ENCODE measurements around the gene SLC10A1.

Gene SLC10A1

DNA sequence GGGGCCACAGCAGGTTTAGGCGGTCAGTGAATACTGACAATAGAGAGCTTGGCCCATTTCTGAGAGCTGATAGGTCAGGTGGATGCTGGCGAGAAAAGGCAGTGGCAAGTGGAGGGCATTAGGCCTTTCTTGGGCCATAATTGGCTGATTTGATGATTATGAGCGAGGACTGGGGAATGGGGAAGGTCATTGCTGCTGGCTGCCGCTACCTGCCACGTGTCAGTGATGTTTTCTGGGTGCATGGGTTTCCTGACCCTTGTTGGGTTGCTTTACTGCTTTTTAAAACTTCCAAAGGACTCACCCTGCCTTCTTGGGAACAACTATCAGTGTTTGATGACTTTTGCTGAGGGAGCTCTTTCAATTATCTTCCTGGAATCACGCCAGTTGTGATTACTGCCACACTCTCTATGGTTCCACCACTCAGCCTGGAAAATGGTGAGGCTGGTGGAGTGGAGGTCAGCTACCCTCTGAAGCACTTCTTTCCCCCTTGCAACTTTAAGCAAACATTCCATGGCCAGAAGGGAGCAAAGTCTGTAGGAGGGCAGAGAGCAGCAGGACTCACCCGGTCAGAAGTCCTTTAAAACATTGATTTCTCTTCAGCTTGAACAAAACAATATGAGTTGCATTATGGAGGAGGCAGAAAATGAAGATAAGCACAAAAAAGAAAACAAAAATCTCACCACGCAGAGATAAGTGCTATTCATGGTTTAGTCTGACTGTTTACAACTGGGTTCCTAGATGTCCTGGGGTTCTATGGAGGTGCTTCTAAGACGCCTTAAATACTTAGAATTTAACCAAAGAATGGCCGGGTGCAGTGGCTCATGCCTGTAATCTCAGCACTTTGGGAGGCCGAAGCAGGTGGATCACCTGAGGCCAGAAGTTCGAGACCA lies 12.1 kb upstream of the SLC10A1 start:
- no peak for FAIRE-seq

DNA sequence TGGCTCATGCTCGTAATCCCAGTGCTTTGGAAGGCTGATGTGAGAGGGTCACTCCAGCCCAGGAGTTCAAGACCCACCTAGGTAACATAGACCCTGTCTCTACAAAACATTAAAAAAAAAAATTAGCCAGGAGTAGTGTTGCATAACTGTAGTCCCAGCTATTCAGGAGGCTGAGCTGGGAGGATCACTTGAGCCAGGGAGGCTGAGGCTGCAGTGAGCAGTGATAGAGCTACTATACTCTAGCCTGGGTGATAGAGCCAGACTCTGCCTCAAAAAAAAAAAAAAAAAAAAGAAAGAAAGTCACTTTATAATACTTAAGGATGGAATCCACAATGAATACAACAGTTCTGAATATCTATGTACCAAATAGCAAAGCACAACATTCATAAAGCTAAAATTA lies 10.2 kb upstream of the SLC10A1 start:
- no peak for FAIRE-seq

DNA sequence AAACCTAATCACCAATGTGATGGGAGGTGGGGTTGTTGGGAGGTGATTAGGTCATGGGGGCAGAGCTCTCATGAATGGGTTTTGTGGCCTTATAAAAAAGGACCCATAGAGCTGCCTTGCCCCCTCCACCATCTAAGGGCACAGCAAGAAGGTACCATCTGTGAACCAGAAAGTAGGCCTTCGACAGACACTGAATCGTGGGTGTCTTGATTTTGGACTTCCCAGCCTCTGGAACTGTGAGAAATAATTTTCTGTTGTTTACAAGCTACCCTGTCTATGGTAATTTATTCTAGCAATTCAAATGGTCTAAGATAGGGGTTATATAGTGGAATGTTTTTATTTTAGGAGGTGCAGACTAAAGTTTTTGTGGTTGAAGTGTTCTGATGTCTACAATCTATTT lies 7.9 kb upstream of the SLC10A1 start:
- no peak for FAIRE-seq

DNA sequence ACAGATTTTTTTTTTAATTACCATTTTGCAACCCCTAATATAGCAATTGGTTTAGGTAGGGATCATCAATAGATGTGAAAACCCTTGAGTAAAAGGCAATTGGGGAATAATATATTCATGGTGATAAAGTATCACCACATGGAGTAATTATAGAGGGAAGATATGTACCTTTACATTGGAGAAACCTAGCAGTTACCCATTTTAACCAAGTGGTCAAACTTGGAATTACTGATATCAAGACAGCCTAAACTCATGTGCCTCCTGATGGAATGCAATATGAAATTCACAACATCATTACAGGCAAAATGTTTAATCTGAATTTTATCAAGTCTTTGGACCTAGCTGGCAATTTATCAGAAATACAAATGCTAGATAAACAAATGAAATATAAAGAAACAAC lies 6.7 kb upstream of the SLC10A1 start:
- no peak for FAIRE-seq

DNA sequence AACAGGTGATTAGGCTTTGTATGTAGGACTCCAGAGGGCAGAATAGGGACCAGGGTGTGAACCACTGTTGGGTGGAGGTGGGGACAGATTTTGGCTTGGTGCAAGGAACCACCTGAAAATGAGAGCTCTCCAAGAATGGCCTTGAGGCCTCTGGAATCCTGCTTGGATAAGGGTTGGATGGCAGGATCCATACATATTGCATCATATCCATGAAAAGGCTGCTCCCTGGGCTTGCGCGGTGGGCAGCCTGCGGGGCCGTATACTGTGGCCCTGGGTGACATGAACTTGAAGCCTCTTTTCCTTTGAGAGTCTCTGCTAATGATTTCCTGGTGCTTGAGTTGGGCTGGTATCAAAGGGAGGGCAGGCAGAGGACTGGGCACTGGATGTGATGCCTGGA lies 1.3 kb upstream of the SLC10A1 start:
- no peak for FAIRE-seq

DNA sequence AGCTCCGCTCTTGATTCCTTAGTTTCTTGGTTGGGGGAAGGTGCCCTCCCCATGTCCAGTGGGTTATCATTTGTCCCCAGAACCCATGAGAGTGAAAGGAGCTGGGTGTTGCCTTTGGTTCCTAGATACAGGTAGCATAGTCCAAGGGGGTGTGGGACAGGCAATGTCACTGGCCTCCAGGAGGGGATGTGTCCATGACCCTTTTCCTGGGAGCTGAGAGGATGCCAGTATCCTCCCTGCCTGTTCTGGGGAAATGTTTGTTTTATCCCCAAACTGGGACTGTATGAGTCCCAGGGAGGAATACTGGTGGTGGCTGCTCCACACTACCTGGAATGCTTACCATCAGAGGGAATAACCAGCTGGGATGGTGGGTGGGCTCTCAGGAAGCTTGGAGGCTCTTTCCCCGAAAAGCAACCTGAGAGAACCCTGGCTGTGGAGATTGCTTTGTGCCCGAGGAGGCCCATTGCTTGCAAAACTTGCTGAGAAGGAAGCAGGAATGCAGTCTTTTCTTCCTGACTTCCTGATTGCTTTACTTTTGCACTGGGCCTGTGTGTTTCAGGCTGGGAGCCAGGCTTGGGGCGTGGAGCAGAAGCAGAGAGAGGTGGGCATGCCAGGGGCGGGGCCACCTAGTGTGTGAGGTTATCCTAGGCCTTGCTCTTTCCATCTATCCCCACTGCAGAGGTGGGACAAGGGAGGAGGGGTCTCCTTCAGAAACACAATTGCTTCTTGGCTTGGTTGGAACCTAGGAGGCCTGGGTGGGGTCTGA lies 715 bp upstream of the SLC10A1 start:
- FAIRE-seq = no peak

DNA sequence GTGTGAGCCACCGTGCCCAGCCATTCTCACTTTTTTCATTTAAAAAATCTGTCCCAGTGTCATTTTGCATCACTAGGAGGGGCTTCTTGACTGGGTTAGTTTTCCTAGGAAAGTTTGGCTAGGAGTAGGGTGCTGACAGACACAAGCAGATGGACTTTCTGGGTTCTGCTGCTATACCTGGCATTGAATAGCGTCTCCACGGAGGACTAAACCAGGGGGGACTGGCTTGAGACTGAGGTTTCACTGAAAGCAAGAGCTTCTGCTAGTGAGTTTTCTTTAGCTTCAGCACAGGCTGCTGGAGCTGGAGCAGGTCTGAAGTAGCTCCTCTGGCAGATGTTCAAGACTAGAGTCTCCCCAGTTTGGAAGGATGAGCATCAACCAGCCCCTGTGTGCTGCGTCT lies 1.4 kb downstream of the SLC10A1 start:
- FAIRE-seq = no peak

DNA sequence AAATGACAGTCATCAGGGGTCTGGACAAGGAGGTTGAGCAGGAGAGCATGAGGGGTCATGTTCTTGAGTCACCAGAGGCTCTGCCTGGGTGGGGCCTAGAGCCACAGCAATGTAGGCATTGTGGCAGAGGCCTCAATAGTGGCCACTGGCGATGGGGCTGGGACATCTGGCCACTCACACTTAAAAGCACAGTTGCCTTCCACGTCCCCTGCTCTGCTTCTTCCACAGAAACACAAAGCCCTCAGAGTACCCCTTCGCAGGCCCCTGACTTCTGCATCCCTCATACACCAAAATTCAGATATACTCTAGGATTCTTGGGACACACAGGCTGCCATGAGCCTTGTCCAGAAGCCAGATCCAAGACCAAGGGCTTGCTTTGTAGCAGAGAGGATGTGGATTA lies 2.2 kb downstream of the SLC10A1 start:
- FAIRE-seq = no peak

DNA sequence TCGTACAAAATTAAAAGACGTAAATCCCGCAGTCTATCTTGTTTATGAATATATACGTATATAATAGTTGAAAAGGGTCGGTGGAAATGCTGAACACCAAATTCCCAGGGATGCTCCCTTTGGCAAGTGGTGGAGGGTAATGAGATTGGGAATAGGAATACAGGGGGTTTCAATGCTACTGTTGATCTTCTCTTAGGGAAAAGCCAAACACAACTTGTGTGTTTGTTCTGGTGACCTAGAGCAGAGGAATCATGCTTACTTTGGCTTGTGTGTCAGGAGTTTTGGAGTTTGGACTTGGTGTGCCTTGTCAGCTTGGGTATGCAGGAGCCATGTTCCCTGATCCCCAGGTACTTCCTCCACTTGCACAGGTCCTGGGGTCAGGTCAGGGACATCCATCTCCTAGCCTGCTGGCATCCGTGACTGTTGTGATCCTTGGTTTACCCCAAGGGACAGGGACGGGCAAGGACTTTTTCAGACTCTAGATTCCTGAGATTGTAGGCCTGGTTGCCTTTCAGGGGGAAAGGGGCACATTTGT lies 4.1 kb downstream of the SLC10A1 start:
- FAIRE-seq = no peak

DNA sequence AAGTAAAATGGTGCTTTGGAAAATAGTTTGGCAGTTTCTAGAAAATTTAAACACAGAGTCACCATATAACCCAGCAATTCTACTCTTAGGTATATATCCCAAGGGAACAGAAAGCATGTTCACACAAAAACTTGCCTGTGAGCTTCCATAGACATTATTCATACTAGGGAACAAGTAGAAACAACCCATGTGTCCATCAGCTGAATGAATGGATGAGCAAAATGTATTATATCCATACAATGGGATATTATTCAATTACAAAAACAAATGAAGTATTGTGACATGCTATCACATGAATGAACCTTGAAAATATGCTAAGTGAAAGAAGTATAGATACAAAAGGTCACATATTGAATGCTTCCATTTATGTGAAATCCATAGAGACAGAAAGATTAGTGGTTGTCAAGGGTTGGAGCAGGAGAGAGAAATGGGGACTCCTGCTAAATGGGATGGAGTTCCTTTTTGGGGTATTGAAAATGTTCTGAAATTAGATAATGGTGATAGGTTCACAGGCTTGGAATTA lies 7.9 kb downstream of the SLC10A1 start:
- FAIRE-seq = no peak

DNA sequence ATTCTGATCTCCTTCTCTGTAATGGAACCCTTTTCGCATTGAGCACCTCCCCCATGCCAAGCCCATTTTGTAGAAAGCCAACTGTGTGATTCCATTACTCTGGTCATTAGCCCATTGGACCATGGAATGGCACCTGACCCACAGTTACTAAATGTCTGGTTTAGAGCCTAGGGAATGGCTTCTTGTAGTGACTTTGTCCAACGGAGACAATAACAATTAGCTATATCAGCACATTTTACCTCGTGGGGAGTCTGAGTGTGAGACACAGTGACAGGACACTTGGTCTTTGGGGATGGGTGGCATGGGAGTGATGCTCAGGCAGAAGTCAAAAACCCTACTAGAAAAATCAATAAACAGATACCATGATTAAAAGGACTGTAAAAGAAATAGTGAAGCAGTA lies 10.4 kb downstream of the SLC10A1 start:
- FAIRE-seq = no peak

DNA sequence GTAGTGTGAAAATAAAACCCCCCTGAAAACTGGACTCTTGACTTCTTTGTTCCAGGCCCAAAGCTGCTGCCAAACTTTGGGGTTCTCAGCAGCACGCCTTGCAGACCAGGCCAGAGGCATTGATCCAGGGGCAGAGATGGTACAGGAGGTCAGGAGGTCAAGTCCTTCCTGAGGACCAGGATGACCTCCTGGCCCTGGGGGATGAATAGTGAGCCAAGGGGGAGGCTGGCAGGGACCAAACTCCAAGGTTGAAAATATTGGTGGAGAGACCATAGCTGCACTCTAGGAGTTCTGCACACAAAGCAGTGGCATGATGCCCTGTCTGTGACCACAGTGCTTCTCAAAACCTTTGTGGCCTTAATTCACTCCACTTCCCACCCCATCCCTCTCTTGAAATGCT lies 12.1 kb downstream of the SLC10A1 start:
- no peak for FAIRE-seq

DNA sequence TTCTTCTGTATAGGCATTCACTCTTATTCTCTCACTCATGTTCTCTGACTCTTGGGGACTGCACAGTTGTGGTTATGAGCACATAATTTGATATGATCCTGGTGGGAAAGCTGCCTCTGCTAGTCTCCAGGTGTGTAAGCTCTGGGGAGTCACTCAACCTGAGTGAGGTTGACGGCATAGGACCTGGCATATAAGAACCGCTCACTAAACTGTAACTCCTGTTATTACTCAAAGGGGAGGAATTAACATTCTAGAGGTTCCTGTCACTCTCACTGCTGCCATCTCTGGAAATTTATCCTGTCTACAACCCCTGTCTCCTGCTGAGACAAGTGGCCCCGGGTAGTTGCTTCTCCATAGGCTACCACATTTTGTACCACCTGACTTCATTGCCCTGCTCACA lies 16.1 kb downstream of the SLC10A1 start:
- no peak for FAIRE-seq

DNA sequence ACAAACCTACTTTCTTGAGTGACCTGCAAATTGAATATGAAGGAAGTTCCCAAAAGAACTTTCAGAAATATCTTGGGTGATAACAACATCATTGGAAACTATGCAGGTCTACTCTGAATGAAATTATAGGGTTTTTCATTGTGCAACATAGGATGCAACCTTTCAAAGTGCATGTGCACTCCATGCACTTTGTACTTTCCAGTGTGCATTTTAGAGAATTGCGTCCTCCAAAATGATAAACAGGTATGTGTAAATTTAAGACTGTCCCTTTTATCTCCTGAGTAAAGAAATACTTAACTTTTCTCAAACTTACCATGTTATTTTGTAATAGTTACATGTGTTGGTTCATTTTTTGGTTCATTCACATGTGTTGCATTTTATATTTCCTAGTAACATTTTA lies 16.9 kb downstream of the SLC10A1 start:
- FAIRE-seq = no peak

DNA sequence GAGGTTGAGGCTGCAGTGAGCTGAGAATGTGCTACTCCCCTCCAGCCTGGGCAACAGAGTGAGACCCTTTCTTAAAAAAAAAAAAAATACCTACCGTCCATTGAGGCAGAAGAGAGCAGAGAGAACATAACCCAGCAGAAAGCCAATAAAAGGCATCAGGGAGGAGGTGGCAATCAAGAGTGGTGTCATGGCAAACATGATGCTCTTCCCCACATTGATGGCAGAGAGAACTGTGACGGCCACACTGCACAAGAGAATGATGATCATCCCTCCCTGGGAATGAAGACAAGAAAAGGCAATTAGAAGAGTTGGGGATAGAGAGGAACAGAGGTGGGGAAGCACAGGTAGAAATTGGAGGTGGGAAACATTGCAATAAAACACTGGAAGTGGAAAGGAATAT lies 18.0 kb downstream of the SLC10A1 start:
- no peak for FAIRE-seq

DNA sequence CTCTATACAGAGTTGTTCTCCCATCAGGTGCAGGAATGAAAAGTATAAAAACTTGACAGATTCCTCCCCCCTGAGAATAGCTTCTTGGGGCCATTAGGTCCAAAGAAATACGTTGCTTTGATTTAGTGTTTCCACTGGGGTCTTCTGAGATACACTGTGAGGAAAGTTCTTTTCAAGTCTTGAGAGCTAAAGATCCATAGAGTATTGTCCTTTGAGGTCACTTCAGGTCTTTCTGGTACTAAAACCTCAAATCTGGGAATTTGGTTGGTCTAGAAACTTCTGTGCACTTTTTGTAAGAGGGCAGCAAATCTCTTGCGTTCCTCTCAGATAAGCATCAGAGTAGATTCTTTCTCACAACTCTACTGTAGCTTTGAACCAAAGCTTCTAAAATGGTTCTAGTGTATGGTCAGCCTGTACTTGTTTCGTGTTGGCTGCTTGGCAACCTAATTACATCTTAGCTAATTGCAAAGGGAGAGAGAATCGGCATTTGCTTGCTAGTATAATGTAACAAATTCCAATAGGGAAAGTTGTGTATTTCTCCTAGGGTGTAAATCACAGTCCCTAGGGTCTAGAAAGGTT lies 20.1 kb downstream of the SLC10A1 start:
- no peak for FAIRE-seq

DNA sequence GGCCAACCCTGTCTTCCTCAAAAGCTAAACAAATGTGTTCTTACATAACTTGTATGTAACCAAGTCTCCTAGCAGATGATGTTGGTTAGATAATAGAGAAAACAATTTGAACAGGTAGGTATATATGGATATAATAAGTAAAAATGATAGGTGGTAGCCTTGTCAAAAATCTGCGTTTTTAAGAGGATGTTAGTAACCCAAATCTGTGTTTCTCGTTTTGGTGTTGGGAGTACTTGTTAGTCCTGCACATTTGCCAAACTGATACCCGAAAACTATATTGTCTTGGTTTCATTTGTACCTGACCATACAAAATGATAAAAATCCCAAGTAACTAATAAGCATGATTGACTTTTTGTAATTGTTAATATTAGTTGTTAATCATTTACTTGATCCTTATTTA lies 22.0 kb downstream of the SLC10A1 start:
- no peak for FAIRE-seq

DNA sequence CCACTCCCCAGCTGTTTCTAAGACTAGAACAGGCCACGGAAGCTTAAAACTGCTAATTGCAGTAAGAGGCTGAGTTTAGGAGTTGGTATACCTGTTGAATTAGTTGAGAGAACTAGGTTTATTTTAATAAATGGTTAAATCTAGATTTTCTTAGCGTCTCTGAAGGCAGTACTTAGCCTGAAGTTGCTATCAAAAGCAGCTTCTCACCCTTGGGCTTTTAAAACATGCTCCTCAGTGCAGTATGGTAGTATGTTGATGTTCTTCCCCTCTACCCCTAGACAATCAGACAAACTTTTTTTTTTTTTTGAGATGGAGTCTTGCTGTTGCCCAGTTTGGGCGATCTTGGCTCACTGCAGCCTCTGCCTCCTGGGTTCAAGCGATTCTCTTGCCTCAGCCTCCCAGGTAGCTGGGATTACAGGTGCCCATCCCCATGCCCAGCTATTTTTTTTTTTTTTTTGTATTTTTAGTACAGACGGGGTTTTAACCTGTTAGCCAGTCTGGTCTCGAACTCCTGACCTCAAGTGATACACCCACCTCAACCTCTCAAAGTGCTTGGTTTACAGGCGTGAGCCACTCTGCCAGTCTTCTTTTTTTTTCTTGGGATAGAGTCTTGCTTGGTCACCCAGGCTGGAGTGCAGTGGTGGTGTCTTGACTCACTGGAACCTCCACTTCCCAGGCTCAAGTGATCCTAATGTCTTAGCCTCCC lies 23.3 kb downstream of the SLC10A1 start:
- FAIRE-seq = no peak

DNA sequence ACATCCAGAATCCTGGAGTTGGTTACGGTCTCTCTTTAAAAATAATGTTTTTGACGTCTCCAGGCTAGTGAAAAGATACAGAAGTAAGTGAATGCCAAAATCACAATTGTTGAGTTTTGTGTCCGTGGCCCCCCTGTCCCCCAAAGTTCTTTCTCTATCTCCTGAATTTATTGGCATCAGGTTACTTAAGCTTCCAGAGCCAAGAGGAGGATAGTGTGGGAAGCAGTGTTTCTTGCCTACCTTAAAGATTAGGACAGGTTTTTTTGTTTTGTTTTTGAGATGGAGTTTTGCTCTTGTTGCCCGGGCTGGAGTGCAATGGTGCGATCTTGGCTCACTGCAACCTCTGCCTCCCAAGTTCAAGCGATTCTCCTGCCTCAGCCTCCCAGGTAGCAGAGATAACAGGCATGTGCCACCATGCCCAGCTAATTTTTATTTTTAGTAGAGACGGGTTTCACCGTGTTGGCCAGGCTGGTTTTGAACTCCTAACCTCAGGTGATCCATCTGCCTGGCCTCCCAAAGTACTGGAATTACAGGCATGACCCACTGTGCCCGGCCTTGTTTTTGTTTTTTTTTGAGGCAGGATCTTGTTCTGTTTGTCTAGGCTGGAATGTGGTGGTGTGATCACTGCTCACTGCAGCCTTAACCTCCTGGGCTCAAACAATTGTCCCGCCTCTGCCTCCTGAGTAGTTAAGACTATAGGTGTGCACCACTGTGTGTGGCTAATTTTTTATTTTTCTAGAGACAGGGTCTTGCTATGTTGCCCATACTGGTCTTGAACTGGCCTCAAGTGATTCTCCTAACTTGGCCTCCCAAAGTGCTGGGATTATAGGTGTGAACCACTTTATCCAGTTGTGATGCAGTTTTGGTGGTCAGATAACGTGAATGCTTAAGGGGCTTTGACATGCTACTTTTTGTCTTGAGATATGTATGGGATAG lies 24.7 kb downstream of the SLC10A1 start:
- FAIRE-seq = no peak

DNA sequence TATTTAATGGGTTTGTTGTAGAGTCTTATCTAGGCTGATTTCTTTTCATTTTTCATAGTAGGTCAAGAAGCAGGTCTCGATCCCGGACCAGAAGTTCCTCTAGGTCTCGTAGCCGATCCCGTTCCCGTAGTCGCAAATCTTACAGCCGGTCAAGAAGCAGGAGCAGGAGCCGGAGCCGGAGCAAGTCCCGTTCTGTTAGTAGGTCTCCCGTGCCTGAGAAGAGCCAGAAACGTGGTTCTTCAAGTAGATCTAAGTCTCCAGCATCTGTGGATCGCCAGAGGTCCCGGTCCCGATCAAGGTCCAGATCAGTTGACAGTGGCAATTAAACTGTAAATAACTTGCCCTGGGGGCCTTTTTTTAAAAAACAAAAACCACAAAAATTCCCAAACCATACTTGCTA lies 25.9 kb downstream of the SLC10A1 start:
- FAIRE-seq = no peak

DNA sequence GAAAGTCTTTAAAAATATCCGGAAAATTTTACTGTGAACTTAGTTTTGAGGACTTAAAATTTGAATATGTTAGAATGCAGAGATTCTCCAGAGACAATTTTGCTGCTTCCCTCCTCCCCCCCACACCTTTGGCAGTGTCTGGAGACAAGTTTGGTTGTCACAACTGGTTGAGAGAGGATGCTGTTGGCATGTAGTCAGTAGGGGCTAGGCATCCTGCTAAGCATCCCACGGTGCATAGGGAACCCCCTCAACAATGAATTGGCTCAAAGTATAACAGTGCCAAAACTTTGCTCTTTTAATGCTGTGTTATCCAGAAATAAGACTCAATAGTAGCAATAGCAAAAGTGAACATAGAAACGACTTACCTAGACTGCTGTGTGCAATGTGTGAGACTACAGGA lies 26.5 kb downstream of the SLC10A1 start:
- FAIRE-seq = no peak

DNA sequence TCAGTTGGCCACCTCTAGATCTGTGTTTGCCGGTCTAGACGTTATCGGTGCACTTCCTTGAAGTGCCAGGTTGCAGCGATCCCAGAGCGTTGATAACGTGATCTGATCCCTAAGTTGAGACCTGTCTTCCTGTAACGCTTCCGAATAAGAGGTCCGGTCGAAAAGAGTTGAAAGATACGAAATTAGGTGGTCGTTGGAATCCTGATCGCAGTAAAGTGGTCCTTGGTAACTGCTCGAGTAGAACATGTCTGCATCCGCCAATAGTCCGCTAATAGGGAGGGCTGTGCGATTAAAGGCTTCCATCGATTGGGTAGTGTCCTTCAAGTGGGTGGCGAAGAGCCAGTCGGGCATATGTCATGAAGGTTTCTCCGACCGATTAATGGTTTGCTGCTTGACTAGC lies 27.4 kb downstream of the SLC10A1 start:
- FAIRE-seq = no peak

All from endometrium (tissue), 2 donors.